A673 (cell line): ENCODE results near the gene ZC3H14.

ENCODE experiments used
- CTCF ChIP-seq: fragments of 300-800, 200-600 bp; sonication (generic); conservative IDR thresholded peaks from 2 replicates; pipeline ENCODE4 v1.5.1; 2017; ENCODE audit warnings: low read depth, mild to moderate bottlenecking, antibody characterized with exemption, low read length, moderate library complexity, mixed read lengths
- EZH2 ChIP-seq: fragments of 200-600 bp; sonication (generic); IDR thresholded peaks from 2 replicates; pipeline ENCODE4 v1.6.1; 2017; ENCODE audit warnings: borderline replicate concordance, low read depth, mild to moderate bottlenecking, mixed read lengths, antibody characterized with exemption, low read length; ENCODE audit not compliant: poor library complexity, severe bottlenecking

DNA sequence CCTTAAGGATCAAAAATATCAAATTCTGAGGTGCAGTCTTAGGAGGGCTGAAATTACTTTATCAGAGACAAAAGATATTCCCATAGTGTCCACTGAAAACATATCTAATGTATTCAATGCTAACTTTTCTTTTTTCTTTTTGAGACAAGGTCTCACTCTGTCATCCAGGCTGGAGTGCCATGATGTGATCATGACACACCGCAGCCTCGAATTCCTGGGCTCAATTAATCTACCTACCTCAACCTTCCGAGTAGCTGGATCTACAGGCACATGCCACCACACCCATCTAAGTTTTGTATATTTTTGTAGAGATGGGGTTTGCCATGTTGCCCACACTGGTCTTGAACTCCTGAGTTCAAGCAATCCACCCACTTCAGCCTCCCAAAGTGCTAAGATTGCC lies 68.3 kb downstream of the ZC3H14 start:
- no peak for TF ChIP-seq CTCF
- no peak for TF ChIP-seq EZH2
